Trophoblast cell (in vitro differentiated cells and primary cell): ENCODE measurements around the gene FOLR1.

ENCODE experiments used
- DNase-seq, 2 donors: peaks; one replicate each; pipeline ENCODE4 v3.0.0-alpha.2; 2016
- H2AFZ ChIP-seq: 2 replicates; pipeline ENCODE4 v1.6.1; 2013; ENCODE audit warnings: low read length, moderate library complexity, mild to moderate bottlenecking; ENCODE audit not compliant: insufficient read depth, poor library complexity
- H2AK5ac ChIP-seq: 2 replicates; pipeline ENCODE4 v1.6.1; 2013; ENCODE audit warnings: mild to moderate bottlenecking, low read length
- H2BK120ac ChIP-seq: 2 replicates; pipeline ENCODE4 v1.6.1; 2013; ENCODE audit warnings: low read length, mild to moderate bottlenecking, moderate library complexity; ENCODE audit not compliant: insufficient read depth, poor library complexity
- H2BK12ac ChIP-seq: 2 replicates; pipeline ENCODE4 v1.6.1; 2013; ENCODE audit warnings: mild to moderate bottlenecking, low read length, moderate library complexity
- H2BK5ac ChIP-seq: 2 replicates; pipeline ENCODE4 v1.6.1; 2013; ENCODE audit warnings: low read length, low read depth, moderate library complexity, mild to moderate bottlenecking; ENCODE audit not compliant: poor library complexity
- H3K14ac ChIP-seq: 2 replicates; pipeline ENCODE4 v1.6.1; 2013; ENCODE audit warnings: mild to moderate bottlenecking, low read length
- H3K18ac ChIP-seq: 2 replicates; pipeline ENCODE4 v1.6.1; 2013; ENCODE audit warnings: mild to moderate bottlenecking, low read length
- H3K23ac ChIP-seq: 2 replicates; pipeline ENCODE4 v1.6.1; 2013; ENCODE audit warnings: low read length
- H3K27ac ChIP-seq: 2 replicates; pipeline ENCODE4 v1.5.1; 2013; ENCODE audit warnings: low read depth, mild to moderate bottlenecking, inconsistent platforms, low read length, moderate library complexity
- H3K27me3 ChIP-seq: 2 replicates; pipeline ENCODE4 v1.6.1; 2013; ENCODE audit warnings: inconsistent platforms, mild to moderate bottlenecking, low read length, moderate library complexity; ENCODE audit not compliant: insufficient read depth
- H3K36me3 ChIP-seq, 2 experiments: 1 replicate in 1 of 2; 2 replicates in 1 of 2; pipeline ENCODE4 v1.6.1; 2013; ENCODE audit warnings: low read length in 2 of 2, mild to moderate bottlenecking in 2 of 2, moderate library complexity in 1 of 2; ENCODE audit not compliant: insufficient read depth in 2 of 2, control insufficient read depth in 1 of 2
- H3K4ac ChIP-seq: 2 replicates; pipeline ENCODE4 v1.6.1; 2013; ENCODE audit warnings: low read depth, mild to moderate bottlenecking, low read length, moderate library complexity
- H3K4me1 ChIP-seq, 2 experiments: 1 replicate in 1 of 2; 2 replicates in 1 of 2; pipeline ENCODE4 v1.6.1; 2013; ENCODE audit warnings: low read length in 2 of 2, mild to moderate bottlenecking in 2 of 2, moderate library complexity in 1 of 2; ENCODE audit not compliant: insufficient read depth in 2 of 2, control insufficient read depth in 1 of 2
- H3K4me2 ChIP-seq: 2 replicates; pipeline ENCODE4 v1.6.1; 2013; ENCODE audit warnings: inconsistent platforms, mild to moderate bottlenecking, low read length, moderate library complexity
- H3K4me3 ChIP-seq: 2 replicates; pipeline ENCODE4 v1.5.1; 2013; ENCODE audit warnings: mild to moderate bottlenecking, low read depth, low read length, inconsistent platforms
- H3K79me1 ChIP-seq: one replicate; pipeline ENCODE4 v1.6.1; 2013; ENCODE audit warnings: low read length
- H3K79me2 ChIP-seq: 2 replicates; pipeline ENCODE4 v1.6.1; 2013; ENCODE audit warnings: low read length, mild to moderate bottlenecking; ENCODE audit not compliant: control insufficient read depth, insufficient read depth, poor library complexity
- H3K9ac ChIP-seq: 2 replicates; pipeline ENCODE4 v1.6.1; 2013; ENCODE audit warnings: mild to moderate bottlenecking, low read length
- H3K9me3 ChIP-seq: 2 replicates; pipeline ENCODE4 v1.6.1; 2013; ENCODE audit warnings: low read depth, mild to moderate bottlenecking, control low read depth, inconsistent platforms, low read length; ENCODE audit not compliant: insufficient read depth
- H4K12ac ChIP-seq: 2 replicates; pipeline ENCODE4 v1.6.1; 2013; ENCODE audit warnings: low read depth, mild to moderate bottlenecking, low read length, moderate library complexity
- H4K8ac ChIP-seq: 2 replicates; pipeline ENCODE4 v1.6.1; 2013; ENCODE audit warnings: low read depth, mild to moderate bottlenecking, low read length, moderate library complexity
- H4K91ac ChIP-seq: one replicate; pipeline ENCODE4 v1.6.1; 2013; ENCODE audit warnings: low read depth, mild to moderate bottlenecking, low read length, moderate library complexity
- WGBS: extraction: QIAGEN DNeasy Blood & Tissue Kit; methylation state at CpG from one replicate; pipeline ENCODE4 v1.1.7; 2013; ENCODE audit warnings: missing lambda C conversion rate; ENCODE audit not compliant: insufficient read length, insufficient coverage; ENCODE audit errors: extremely low coverage; 5-methylcytosine and 5-hydroxymethylcytosine counted together

FOLR1 gene

DNA sequence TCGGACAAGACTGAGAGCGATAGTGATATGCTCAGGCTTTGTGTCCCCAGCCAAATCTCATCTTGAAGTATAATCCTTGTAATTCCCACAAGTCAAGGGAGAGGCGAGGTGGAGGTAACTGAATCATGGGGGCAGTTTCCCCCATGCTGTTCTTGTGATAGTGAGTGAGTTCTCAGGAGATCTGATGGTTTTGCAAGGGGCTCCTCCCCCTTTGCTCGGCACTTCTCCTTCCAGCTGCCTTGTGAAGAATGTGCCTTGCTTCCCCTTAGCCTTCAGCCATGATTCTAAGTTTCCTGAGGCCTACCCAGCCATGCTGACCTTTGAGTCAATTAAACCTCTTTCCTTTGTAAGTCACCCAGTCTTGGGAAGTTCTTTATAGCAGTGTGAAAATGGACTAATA, 17.2 kb downstream of the FOLR1 start:
- H3K14ac ChIP-seq: no peak overlapping the region
- no peaks in the 10 kb centered on the region for H3K79me2 ChIP-seq
- no peak overlapping the region for H4K91ac ChIP-seq
- no peaks in the 10 kb centered on the region for H3K36me3 ChIP-seq
- no peak for DNase-seq
- no peak overlapping the region for H3K27ac ChIP-seq
- H2BK120ac ChIP-seq: no peak overlapping the region
- H3K4ac ChIP-seq: no peak overlapping the region
- no peaks in the 10 kb centered on the region for H3K79me1 ChIP-seq
- H3K9me3 ChIP-seq: peaks cover 1% of the 10 kb centered on the region
- no peak overlapping the region for H4K8ac ChIP-seq
- H3K4me3 ChIP-seq: no peak overlapping the region
- no peak overlapping the region for H2AK5ac ChIP-seq
- no peak overlapping the region for H2BK12ac ChIP-seq
- no peak overlapping the region for H3K9ac ChIP-seq
- no peaks in the 10 kb centered on the region for H3K4me1 ChIP-seq
- no peak overlapping the region for H3K18ac ChIP-seq
- H2BK5ac ChIP-seq: no peak overlapping the region
- H3K27me3 ChIP-seq: no peaks in the 10 kb centered on the region
- H3K23ac ChIP-seq: no peak overlapping the region
- no peak overlapping the region for H3K4me2 ChIP-seq
- no CpG with 5 or more reads among the region's 4 CpGs for WGBS
- H2AFZ ChIP-seq: no peak overlapping the region
- no peak overlapping the region for H4K12ac ChIP-seq

DNA sequence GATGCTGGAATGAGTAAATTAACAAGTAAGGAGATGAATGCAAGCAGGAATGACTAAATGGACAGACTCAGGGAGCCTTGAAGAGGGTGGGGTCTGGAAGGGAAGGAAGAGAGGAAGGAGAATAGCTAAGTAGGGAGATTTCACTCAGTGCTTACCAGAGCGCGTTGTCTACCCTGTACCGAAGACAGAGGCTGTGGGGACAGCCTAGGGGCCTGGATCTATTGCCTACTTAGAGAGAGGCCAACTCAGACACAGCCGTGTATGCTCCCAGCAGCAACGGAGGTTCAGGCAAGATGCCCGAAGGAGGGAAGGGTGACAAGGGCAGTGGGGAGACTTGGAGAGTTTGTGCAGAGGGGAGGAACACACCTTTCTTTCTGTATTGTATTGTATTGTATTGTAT, 24.7 kb downstream of the FOLR1 start, which contains the start of gene FOLR2:
Gene FOLR2, plus strand, starts transcription at position 157 of the 400 bp plus-strand sequence. CDS start 1,791 bp downstream, outside the sequence.
- Histone ChIP-seq H4K8ac (no peak within 1 kb of the TSS), H3K4me1 (peaks cover 2 to 3% of the 10 kb centered on the region in 2 experiments), H3K27me3 (no peaks in the 10 kb centered on the region), H4K12ac (no peak within 1 kb of the TSS), H3K79me2 (no peaks in the 10 kb centered on the region), H2BK12ac (no peak within 1 kb of the TSS), H3K27ac (no peak within 1 kb of the TSS), H3K4me2 (no peak within 1 kb of the TSS), H3K23ac (no peak within 1 kb of the TSS), H2AFZ (no peak within 1 kb of the TSS), H3K4ac (no peak within 1 kb of the TSS), H2AK5ac (no peak within 1 kb of the TSS), H2BK5ac (no peak within 1 kb of the TSS), H3K79me1 (no peaks in the 10 kb centered on the region), H2BK120ac (no peak within 1 kb of the TSS), H3K9me3 (peaks cover 2% of the 10 kb centered on the region), H3K36me3 (no peaks in the 10 kb centered on the region), H3K4me3 (no peak within 1 kb of the TSS), H3K14ac (no peak within 1 kb of the TSS), H3K9ac (no peak within 1 kb of the TSS), H4K91ac (no peak within 1 kb of the TSS), H3K18ac (no peak within 1 kb of the TSS)
- WGBS: no CpG with 5 or more reads among the region's 6 CpGs
- DNase-seq: no peak

DNA sequence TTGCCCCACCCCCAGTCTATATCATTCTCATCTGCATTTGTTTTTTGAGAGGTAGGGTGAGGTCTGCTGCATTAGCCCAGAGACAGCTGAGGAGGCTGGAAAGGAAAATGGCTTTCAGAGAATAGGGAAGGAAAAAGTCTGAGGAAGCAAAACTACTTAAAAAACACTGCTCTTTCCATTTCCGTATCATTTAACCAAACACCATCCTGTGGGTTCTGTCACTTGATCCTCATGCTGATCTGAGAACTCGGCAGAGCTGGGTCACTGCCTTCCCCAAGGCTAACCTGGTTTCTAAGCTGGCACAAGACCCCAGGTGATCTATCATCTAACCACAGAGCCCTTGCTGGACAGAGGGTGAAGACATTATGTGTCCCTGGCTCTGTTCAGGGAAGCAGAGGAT, 25.9 kb downstream of the FOLR1 start:
- Histone ChIP-seq H3K27me3 (no peaks in the 10 kb centered on the region), H4K8ac (no peak overlapping the region), H3K4me3 (no peak overlapping the region), H3K79me1 (peaks cover 3% of the 10 kb centered on the region), H3K18ac (no peak overlapping the region), H3K27ac (no peak overlapping the region), H3K36me3 (no peaks in the 10 kb centered on the region), H4K91ac (no peak overlapping the region), H3K9me3 (peaks cover 2% of the 10 kb centered on the region), H2BK12ac (no peak overlapping the region), H3K4ac (no peak overlapping the region), H3K79me2 (no peaks in the 10 kb centered on the region), H3K4me1 (peaks cover 11 to 12% of the 10 kb centered on the region in 2 experiments), H2AFZ (no peak overlapping the region), H3K14ac (no peak overlapping the region), H2BK5ac (no peak overlapping the region), H3K4me2 (no peak overlapping the region), H3K23ac (no peak overlapping the region), H2AK5ac (no peak overlapping the region), H2BK120ac (no peak overlapping the region), H3K9ac (no peak overlapping the region), H4K12ac (no peak overlapping the region)
- no CpG with 5 or more reads among the region's 2 CpGs for WGBS
- no peak for DNase-seq

DNA sequence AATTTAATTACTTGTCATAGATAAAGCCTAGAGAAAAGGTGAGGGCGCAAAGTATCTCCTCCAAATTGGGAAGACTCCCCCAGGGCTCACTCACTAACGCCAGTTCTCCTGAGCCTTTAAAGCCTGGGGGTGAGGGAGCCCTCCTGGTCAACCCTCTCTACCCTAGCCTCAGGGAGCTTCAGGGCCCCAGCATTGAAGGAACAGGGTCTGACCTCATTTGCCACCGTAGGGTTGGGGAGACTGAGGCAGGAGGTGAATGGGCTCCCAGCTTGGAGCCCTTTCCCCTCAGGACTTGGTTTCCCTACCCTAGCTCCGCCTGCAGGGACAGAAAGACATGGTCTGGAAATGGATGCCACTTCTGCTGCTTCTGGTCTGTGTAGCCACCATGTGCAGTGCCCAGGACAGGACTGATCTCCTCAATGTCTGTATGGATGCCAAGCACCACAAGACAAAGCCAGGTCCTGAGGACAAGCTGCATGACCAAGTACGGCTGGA, 26.4 kb downstream of the FOLR1 start:
- no peak overlapping the region for H3K18ac ChIP-seq
- H2BK12ac ChIP-seq: no peak overlapping the region

More for the DNA sequence above, 26.4 kb downstream of the FOLR1 start:
- Histone ChIP-seq H4K8ac (no peak overlapping the region), H3K4me1 (peaks cover 11 to 13% of the 10 kb centered on the region in 2 experiments), H4K91ac (no peak overlapping the region), H3K36me3 (no peaks in the 10 kb centered on the region), H3K4me2 (no peak overlapping the region), H3K4ac (no peak overlapping the region), H2BK5ac (no peak overlapping the region), H3K27me3 (no peaks in the 10 kb centered on the region), H2BK120ac (no peak overlapping the region), H3K79me2 (no peaks in the 10 kb centered on the region), H2AK5ac (no peak overlapping the region), H3K14ac (no peak overlapping the region), H3K23ac (no peak overlapping the region), H3K9ac (no peak overlapping the region), H3K27ac (no peak overlapping the region), H2AFZ (no peak overlapping the region), H3K79me1 (peaks cover 4% of the 10 kb centered on the region), H4K12ac (no peak overlapping the region), H3K4me3 (no peak overlapping the region), H3K9me3 (peaks cover 2% of the 10 kb centered on the region)
- WGBS: no CpG with 5 or more reads among the region's 5 CpGs
- no peak for DNase-seq
